ENCODE measurements around the gene TMEM60. TPM values are rescaled to one million over a fixed set of nuclear protein-coding genes. Genes with fewer than 3 reads are reported as not detected.

The TMEM60 gene
- total RNA-seq, 1 donor from 2014 or later: 16.6 TPM

DNA sequence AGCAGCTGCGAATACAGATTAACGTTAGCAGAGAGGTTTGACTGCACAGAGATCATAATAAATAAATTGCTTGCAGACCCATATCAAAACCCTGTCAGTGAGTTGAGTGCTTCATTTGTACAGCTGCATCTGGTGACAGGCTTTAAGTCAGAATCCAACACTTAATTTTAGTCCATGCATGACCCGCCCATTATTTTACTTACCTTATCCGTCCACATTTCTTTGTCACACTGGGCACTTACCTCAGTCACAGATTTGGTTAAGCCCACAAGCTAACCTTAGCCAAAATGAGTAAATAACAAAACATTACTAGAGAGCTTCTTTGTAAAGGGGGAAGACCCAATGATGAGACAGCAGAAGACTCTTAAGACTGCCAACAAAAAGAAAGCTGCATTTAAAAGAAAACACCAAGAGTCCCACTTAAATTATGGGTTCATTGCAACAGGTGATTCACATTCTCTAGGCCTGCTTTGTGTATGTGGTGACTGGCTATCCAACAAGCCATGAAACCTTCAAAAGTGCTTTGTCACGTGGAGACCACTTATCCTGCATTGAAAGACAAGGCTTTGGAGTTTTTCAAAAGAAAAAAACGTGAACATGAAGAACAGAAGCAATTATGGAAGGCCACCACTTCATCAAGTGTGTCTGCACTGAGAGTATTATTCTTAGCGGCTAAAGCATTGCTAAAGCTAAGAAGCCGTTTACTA lies 32.6 kb upstream of the TMEM60 start:
- H3K4me3 Mint-ChIP-seq (ENCODE audit: unreplicated experiment): no peak overlapping the region
- TF ChIP-seq, protein P1, sequence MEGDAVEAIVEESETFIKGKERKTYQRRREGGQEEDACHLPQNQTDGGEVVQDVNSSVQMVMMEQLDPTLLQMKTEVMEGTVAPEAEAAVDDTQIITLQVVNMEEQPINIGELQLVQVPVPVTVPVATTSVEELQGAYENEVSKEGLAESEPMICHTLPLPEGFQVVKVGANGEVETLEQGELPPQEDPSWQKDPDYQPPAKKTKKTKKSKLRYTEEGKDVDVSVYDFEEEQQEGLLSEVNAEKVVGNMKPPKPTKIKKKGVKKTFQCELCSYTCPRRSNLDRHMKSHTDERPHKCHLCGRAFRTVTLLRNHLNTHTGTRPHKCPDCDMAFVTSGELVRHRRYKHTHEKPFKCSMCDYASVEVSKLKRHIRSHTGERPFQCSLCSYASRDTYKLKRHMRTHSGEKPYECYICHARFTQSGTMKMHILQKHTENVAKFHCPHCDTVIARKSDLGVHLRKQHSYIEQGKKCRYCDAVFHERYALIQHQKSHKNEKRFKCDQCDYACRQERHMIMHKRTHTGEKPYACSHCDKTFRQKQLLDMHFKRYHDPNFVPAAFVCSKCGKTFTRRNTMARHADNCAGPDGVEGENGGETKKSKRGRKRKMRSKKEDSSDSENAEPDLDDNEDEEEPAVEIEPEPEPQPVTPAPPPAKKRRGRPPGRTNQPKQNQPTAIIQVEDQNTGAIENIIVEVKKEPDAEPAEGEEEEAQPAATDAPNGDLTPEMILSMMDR (IDR thresholded peaks at IDR 0.05): no peak
- H3K27ac Mint-ChIP-seq (ENCODE audit: unreplicated experiment): no peak overlapping the region
- no peak for DNase-seq (ENCODE audit: low spot score)
- peaks cover 2% of the 10 kb centered on the region for H3K36me3 Mint-ChIP-seq (ENCODE audit: low read depth)
- peaks cover 7% of the 10 kb centered on the region for H3K9me3 Mint-ChIP-seq (ENCODE audit: low read depth)
- no peaks in the 10 kb centered on the region for H3K27me3 Mint-ChIP-seq (ENCODE audit: low read depth)
- peaks cover 24% of the 10 kb centered on the region for H3K4me1 Mint-ChIP-seq (ENCODE audit: low read depth)

DNA sequence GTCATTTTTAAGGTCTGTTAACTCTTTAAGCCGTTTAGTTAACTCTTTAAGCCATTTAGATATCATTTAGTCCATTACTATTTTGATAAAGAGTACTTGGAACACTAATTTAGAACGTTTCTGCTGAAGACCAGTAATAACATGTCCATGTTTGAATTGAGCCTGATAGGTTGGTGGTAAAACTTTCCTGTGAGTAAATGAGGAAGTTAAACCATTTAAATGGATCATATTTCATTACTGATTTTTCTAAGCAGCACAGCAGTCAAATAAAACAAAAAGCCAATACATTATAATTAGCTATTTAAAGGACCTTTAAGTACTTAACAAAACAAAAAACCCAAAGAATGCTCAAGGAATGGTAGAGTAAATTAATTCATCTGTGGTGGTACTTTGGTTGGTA lies 29.8 kb upstream of the TMEM60 start:
- Mint-ChIP-seq H3K27ac (ENCODE audit: unreplicated experiment) (no peak overlapping the region), H3K9me3 (ENCODE audit: low read depth) (peaks cover 20% of the 10 kb centered on the region), H3K27me3 (ENCODE audit: low read depth) (no peaks in the 10 kb centered on the region), H3K36me3 (ENCODE audit: low read depth) (peaks cover 4% of the 10 kb centered on the region), H3K4me1 (ENCODE audit: low read depth) (peaks cover 18% of the 10 kb centered on the region), H3K4me3 (ENCODE audit: unreplicated experiment) (no peak overlapping the region)
- no peak for DNase-seq (ENCODE audit: low spot score)
- TF ChIP-seq, protein P1 (IDR thresholded peaks at IDR 0.05): no peak

DNA sequence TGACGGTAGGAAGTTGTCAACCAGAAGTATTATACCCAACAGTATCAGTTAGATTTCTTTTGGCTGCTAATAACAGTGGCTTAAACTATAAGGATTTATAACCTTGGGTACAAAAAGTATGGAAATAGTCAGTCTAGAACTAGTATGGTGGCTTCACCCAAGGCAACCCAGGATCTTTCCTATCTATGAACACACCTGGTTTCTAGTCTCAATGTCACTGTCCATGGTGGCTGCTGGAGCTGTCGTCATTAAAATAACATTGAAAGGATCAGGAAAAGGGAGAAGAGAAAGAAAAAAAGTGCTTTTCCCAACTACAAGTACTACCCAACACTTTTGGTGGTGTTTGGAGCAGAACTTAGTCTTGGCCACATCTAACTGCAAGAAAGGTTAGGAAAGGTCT lies 28.1 kb upstream of the TMEM60 start:
- Mint-ChIP-seq H3K4me3 (ENCODE audit: unreplicated experiment) (no peak overlapping the region), H3K4me1 (ENCODE audit: low read depth) (peaks cover 16% of the 10 kb centered on the region), H3K9me3 (ENCODE audit: low read depth) (peaks cover 26% of the 10 kb centered on the region), H3K27ac (ENCODE audit: unreplicated experiment) (no peak overlapping the region), H3K27me3 (ENCODE audit: low read depth) (no peaks in the 10 kb centered on the region), H3K36me3 (ENCODE audit: low read depth) (peaks cover 11% of the 10 kb centered on the region)
- DNase-seq (ENCODE audit: low spot score): no peak
- TF ChIP-seq, protein P1 (IDR thresholded peaks at IDR 0.05): no peak

DNA sequence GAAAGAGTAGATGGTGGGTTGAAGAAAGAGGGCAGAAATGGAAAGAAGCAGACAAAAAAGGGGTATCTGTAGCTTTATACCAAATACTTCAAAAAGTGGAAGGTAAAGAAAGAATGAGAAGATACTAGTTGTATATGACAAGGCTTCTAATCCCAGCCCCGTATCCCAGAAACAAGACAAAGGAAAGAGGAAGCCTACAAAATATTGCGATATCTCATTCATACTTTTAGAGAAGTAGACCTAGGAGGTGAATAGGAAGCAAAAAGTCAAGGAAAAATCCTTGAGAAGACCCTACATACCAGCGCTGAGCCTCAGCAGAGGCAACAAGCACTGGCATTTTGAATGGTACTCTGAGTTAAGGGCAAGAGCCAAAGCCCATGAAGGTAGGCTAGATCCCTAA lies 26.9 kb upstream of the TMEM60 start:
- DNase-seq (ENCODE audit: low spot score): no peak
- H3K36me3 Mint-ChIP-seq (ENCODE audit: low read depth): peaks cover 22% of the 10 kb centered on the region
- peaks cover 16% of the 10 kb centered on the region for H3K4me1 Mint-ChIP-seq (ENCODE audit: low read depth)
- no peak overlapping the region for H3K4me3 Mint-ChIP-seq (ENCODE audit: unreplicated experiment)
- no peaks in the 10 kb centered on the region for H3K27me3 Mint-ChIP-seq (ENCODE audit: low read depth)
- no peak overlapping the region for H3K27ac Mint-ChIP-seq (ENCODE audit: unreplicated experiment)
- TF ChIP-seq, protein P1 (IDR thresholded peaks at IDR 0.05): no peak
- H3K9me3 Mint-ChIP-seq (ENCODE audit: low read depth): peaks cover 37% of the 10 kb centered on the region

DNA sequence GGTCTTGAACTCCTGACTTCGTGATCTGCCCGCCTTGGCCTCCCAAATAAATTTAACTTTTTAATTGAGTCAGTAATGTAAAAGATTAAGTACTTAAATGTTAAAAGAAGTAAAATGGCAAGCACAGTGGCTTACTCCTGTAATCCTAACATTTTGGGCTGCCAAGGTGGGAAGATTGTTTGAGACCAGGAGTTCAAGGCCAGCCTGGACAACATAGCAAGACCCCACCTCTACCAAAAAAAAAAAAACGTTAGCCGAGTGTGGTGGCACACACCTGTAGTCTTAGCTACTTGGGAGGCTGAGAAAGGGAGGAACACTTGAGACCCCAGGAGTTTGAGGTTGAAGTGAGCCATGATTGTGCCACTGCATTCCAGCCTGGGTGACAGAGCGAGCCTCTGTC lies 26.4 kb upstream of the TMEM60 start:
- H3K9me3 Mint-ChIP-seq (ENCODE audit: low read depth): peaks cover 39% of the 10 kb centered on the region
- no peak overlapping the region for H3K4me3 Mint-ChIP-seq (ENCODE audit: unreplicated experiment)
- peaks cover 27% of the 10 kb centered on the region for H3K36me3 Mint-ChIP-seq (ENCODE audit: low read depth)
- DNase-seq (ENCODE audit: low spot score): no peak
- H3K4me1 Mint-ChIP-seq (ENCODE audit: low read depth): peaks cover 12% of the 10 kb centered on the region
- no peaks in the 10 kb centered on the region for H3K27me3 Mint-ChIP-seq (ENCODE audit: low read depth)
- H3K27ac Mint-ChIP-seq (ENCODE audit: unreplicated experiment): no peak overlapping the region
- TF ChIP-seq, protein P1 (IDR thresholded peaks at IDR 0.05): no peak
